GM18870 (cell line): ENCODE data around the gene KLHL11.
"Not testable (repeated sequence)": the region's sequence is repeated elsewhere in the genome, so short reads cannot be mapped to it uniquely, and the experiment has no call there.

Experiments
- ATAC-seq: cut with Tn5 transposase; IDR thresholded peaks from one replicate; pipeline ENCODE4 v1.9.1; 2021; ENCODE audit warnings: moderate library complexity; ENCODE audit not compliant: unreplicated experiment

Gene KLHL11

DNA sequence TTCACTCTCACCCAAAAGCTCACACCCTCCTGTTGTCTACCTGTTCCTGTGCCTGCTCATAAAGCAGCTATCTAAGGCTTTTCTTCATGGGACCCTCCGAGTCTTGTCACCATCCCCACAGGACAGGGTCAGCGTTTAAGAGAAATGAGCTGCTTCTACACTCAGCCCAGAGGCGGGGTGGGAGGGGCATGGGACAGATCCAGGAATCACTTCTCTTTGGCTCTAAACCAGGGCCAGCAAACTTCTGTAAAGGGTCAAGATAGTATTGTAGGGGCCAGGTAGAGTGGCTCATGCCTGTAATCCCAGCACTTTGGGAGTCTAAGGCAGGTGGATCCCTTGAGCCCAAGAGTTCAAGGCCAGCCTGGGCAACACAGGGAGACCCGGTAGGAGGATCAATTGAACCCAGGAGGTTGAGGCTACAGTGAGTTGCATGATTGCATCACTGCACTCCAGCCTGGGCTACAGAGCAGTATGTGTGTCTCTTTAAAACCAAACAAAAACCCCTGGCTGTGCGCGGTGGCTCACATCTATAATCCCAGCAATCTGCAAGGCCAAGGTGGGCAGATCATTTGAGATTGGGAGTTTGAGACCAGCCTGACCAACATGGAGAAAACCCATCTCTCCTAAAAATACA lies 23.2 kb upstream of the KLHL11 start:
- no peak for ATAC-seq

DNA sequence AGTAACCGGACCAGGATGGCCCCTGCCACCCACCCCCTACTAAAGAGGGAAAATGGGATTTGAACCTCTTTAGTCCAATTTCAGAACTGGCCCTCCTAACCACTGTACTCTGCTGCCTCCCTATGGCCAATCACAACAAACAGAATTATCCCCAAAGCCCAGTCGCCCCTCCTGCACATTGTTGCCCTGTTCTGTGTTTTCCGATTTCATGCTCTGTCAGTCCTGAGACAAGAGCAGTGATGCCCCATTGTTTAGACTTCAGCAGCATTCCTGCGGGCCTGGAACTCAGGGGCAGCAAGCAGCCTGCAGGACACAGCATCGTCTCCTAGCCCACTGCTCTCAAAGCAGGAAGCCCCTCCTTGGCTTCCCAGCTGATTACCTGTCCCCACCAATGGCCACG lies 20.5 kb upstream of the KLHL11 start:
- ATAC-seq = no peak

DNA sequence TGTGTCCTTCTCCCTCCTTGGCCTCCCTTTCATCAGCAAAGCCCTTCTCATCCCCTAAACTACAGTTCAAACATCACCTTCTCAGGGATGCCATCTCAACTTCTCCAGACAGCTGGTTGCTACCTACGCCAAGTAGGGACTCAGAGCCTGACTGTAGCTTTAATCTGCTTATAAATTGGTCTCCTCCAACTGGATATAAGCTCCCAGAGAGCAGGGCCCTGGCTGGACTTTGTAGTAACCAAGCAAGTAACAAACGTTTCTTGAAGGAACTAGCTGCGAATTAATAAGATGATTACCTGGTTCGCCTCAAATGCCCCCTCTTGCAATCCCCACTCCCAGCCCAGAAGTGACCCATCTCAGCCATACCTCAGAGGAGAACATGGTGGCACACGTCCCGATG lies 17.5 kb upstream of the KLHL11 start:
- no peak for ATAC-seq

DNA sequence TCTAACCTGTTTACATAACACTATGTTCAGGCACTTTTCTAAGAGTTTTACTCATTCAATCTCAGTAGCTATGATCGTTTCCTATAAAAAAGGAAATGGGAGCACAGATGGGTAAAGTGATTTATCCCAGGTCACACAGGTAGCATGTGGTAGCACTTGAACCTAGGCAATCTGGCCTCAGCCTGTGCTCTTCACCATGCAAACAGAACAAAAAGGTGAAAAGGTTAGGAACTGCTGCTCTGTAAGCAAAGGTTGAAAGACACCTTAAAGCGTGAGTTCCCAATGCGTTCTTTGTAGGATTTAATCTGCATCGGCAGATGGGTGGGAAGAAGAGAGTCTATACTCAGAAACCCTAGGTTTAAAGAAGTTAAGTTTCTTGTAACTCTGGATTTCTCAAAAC lies 14.9 kb upstream of the KLHL11 start:
- no peak for ATAC-seq

DNA sequence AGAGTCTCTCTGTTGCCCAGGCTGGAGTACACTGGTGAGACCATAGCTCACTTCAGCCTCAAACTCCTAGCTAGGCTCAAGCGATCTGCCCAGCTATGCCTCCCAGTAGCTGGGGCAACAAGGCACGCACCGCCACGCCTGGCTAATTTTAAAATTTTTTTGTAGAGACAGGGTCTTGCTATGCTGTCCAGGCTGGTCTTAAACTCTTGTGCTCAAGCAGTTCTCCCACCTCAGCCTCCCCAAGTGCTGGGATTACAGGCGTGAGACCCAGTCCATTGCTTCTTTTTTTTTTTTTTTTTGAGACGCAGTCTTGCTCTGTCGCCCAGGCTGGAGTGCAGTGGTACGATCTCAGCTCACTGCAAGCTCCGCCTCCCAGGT lies 9.1 kb upstream of the KLHL11 start:
- ATAC-seq = not testable (repeated sequence)

DNA sequence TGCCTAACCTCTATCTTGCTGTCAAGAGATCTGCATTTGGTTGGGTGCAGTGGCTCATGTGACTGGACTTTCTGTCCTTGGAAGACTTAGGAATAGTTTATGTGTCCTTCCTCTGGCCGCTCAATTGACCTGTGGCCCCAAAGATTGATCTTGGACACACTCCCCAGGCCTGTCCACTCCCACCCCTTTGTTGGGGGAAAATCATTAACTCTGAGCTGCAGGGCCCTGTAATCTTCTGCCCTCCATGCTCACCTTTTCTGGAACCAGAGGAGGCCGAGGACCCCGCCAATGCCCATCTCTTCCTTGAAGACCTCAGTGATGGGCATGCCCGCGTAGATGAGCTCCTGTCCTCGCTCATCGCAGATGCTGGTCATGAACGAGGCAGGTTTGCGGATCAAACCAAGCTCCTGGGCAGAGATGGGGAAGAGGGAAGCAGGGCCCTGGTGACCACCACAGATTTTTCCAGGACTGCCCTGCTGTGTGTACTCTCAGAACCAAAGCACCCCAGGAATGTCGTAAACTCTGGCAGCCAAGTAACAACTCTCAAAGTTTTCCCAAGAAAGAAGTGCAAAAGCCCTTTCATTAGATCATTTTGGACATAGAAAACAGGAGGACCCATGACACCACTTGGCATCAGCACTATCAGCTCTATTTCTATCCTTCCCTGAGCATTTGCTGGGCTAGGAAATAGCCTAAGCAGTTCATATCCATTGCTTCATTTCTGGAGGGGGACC lies 8.5 kb upstream of the KLHL11 start:
- no peak for ATAC-seq

DNA sequence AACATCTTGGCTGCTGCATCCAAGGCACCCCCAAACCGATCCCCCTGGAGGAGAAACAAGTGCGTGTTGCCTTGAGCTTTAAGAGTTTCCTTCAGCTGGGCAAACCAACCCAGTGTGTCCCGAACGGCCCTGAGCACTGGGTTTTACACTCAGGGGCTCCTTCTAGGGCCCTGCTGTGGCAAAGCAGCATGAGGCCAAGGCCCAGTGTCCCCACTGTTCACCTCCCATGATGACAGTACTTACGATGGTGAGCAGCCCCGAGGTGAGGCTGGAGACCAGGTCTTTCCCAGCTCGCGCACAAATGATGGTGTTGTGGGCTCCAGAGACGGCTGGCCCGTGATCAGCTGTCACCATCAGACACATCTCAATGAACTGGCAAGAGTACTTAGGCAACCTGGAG lies 6.6 kb upstream of the KLHL11 start:
- no peak for ATAC-seq

DNA sequence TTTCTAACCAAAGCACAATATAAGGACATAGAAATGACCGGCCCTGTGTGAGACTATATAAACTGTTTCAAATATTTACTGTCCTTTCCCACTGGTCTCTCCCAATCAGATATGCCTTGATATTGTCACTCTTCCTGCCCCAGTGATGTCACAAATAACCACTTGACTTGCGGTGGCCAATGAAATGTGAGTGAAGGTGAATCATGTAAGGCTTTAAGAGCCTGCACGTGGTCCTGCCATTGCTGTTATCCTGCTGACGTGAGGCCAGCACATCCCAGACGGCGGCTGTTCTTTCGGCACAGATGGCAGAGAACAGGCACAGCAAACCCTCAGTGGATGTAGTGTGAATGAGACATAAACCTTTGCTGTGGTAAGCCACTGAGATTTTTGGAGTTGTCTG lies 5.4 kb upstream of the KLHL11 start:
- no peak for ATAC-seq

DNA sequence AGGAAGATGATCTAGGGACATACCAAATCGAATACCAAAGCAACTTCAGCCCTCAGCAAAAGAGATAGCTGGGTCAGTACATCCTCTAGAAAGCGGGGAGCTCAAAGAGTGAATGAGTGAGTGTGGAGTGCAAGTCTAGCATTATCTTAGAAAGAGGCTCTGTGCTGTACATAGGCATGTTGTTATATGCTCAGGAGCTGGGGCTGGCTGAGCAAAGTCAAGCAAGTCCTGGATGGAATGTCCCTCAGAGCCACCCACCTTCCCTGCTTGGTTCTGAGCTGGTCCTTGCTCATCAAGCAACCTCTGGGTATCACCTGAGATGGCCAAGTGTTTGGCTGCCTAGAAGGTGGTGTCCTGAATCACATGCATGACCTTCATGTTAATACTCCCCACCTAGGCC lies 4.9 kb upstream of the KLHL11 start:
- no peak for ATAC-seq

DNA sequence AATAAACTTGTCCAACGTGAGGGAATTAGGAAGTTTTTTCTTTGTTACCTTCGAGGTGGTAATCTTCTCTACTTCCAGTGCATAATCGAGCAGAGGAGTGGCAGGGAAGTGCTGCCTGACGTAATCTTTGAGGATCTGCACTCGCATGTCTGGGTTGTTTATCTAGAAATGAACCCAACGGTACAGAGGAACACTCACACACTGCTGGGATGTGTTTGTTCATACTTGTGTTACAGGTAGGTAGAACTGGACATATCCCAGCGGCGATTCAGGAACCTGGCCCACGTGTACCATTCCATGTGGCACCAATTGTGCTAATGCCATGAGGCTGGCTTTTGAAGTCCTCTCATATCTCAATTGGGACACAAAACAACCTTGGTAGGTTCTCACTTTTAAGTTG lies 4.2 kb upstream of the KLHL11 start:
- no peak for ATAC-seq

DNA sequence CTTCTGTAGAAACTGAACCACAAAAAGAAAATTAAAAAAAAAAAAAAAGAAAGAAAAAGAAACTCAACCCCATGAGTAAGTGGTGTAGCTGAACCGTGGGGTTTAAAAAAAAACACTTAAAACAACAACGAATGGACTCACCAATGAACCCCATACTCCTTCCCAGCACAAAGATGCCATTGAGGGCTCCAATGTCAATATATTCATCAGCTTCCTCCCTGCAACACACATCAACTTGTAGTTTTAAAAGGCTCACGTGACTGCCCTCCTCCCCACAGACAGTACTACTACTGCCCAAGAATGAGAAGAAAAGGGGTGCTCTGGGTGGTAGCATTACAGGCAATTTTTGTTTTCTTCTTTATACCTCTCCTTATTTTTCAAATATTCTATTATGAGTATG lies 3.3 kb upstream of the KLHL11 start:
- ATAC-seq = no peak

DNA sequence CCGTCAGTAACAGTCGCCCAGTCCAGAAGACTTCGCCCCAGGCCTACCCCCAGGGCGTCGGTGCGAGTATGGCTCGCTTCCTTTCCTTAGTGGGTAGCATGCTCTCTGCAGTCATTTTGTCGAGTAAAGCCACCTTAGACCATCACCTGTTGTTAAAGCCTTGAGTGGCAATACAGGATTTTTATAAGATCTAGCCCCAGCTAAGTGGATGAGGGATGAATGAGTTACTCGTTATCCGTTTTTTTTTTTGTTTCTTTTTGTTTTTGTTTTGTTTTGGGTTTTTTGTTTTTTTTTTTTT lies 322 bp upstream of the KLHL11 start:
- ATAC-seq = no peak

DNA sequence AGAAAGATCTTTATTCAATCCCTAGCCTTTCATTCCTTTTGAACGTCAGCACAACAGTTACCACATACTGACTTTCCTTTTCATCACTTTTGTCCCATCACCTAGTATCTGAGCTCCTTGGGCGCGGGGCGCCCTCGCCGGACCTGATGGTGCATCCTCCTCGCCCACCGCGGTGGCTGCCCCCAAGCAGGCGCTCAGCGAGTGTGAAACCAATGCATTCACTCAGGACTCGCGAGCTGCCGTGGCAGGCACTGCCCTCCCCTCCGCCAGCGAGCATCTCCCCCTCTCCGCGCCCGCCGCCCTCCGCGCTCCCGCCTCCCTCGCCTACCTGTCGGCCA lies 756 bp downstream of the KLHL11 start:
- no peak for ATAC-seq

DNA sequence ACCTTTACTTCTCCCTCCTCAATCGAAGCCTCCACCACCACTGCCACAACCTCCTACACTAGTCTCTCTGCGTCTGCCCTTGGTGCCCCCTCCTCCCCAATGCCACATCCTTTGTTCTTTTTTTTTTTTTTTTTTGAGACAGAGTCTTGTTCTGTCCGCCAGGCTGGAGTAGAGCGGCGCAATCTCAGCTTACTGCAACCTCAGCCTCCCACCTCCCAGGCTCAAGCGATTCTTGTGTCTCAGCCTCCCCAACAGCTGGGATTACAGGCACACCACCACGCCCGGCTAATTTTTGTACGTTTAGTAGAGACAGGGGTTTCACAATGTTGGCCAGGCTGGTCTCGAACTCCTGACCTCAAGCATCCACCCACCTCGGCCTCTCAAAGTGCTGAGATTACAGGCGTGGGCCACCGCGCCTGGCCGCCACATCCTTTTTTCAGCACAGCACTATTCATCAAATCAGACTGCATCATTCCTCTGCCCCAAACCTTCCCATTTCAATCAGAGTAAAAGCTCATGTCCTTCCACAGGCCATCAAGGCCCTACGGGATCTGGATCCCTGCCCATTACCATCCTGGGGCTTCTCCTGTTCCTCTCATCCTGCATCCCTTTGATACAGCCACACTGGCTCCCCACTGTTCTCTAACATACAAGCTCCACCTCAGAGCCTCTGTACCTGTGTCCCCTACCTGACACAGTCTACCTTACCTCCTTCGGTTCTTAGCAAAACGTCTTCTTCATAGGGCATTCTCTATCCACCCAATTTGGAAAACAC lies 2.0 kb downstream of the KLHL11 start:
- ATAC-seq = no peak

DNA sequence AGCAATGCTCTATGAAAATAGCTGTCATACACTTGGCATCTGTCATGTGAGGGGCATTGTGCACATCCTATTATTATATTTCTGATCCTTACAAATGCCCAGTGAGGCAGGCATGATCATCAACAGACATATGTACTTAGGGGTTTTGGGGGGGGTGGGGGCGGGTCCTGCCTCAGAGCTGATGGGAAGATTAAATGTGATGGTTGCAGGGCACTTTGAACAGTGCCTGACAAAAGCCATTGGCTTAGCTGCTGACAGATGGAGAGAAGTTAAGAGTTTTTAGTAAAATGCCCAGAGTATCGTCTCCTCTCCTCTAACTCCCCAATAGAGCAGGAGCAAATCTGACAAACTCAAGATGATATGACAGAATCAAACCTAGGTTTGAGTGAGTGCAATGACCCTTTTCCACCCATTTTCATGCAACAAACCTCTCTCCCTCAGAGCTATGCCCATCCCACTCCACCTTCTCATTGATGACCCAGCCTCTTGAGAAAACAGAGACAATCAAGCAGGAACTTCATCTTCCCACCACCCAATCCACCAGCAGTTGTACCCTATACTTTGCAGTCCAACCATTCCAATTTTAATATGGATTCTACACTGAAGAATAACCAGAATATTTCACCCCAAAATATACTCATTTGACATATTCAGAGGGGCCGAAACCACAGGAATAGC lies 4.8 kb downstream of the KLHL11 start:
- ATAC-seq = no peak

DNA sequence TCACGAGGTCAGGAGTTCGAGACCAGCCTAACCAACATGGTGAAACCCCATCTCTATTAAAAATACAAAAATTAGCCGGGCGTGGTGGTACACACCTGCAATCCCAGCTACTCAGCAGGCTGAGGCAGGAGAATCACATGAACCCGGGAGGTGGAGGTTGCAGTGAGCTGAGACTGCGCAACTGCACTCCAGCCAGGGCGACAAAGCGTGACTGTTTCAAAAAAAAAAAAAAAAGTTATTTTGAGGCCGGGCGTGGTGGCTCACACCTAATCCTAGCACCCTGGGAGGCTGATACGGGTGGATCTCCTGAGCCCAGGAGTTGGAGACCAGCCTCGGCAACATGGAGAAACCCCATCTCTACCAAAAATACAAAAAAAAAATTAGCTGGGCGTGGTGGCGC lies 13.8 kb downstream of the KLHL11 start:
- ATAC-seq = not testable (repeated sequence)

DNA sequence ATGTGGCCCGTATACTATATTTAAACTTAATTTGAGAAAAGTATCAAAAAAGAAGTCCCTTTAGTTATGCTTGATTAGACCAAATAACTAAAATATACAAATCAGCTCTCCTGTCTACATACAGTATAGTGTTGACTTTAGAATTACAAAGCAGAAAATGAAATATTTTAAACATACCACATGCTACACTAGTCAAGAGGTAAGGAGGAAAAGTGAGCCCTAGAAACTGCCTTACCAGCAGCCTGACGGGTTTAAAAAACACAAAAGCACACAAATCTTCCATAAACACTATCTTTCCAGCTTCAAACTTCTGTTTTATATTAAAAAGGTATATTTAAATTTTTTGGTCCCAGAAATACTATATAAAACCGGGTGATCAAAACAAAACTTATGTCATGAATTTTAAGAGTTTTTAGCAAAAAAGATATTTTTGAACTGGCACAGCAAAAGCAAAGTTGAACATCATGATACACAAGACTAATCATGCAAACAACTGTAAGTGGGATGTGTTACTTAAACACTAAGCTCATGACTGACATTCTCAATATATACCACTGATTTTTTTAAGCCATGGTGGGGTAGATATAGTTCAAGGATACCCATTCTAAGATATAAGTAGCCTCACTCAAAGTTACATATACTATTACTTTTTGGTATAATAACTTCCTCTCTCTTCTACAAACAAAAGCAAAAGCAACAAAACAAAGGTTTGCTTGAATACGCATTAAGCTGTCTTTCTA lies 15.8 kb downstream of the KLHL11 start:
- ATAC-seq = no peak

DNA sequence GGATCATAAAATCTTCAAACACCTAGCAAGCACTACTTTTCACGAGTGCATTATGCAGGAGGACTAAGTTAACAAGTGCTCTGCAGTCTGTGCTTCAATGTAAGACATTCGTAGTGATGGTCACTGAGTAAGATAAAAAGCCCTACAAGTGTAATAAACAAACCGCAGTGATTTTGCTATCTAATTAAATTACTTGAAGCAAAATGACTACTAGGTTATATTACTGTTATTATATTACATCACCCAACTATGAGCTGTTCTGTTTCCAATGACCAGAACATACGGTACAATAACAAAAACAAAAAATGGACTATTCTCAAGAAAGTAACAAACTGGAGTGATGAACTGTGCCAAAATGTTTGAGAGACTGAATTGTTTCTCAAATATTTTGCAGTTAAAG lies 16.4 kb downstream of the KLHL11 start:
- ATAC-seq = no peak

DNA sequence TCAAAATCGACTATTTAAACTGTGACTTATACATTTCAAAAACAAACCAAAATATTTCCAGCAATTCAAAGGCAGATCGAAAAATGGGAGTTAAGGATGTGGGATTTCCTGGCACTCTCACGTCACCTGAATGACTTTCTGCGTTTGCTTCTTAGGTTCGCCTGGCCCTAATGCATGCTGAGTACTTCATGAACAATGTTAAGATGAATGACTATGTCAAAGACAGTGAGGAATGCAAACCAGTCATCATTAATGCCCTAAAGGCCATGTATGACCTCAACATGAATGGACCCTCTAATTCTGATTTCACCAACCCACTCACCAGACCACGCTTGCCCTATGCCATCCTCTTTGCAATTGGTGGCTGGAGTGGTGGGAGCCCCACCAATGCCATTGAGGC lies 20.3 kb downstream of the KLHL11 start:
- ATAC-seq = no peak

DNA sequence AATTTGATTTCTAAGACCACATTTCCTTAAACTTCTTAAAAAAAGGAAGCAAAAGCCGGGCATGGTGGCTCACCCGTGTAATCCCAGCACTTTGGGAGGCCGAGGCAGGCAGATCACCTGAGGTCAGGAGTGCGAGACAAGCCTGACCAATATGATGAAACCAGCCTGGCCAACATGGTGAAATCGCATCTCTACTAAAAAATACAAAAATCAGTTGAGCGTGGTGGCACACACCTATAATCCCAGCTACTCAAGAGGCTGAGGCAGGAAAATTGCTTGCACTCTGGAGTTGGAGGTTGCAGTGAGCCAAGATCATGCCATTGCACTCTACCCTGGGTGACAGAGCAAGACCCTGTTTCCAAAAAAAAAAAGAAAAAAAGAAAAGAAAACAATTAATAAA lies 24.4 kb downstream of the KLHL11 start:
- not testable (repeated sequence) for ATAC-seq

DNA sequence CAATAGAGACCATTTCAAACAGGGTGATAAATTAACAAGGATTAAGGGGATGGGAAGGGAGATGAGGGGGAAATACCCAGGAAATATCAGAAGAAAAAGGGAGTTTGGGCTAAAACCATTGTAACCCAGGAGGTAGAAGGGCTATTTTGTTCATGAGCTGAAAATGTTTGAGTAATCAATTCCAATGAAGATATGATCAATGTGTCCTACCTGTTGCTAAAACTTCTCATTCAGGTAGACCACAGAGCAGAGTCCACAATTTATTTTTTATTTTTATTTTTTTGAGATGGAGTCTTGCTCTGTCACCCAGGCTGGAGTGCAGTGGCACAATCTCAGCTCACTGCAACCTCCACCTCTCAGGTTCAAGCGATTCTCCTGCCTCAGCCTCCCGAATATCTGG lies 25.8 kb downstream of the KLHL11 start:
- not testable (repeated sequence) for ATAC-seq
